RWPE2 (cell line): ENCODE data around the gene MEOX1.
"Not testable (repeated sequence)": the region's sequence is repeated elsewhere in the genome, so short reads cannot be mapped to it uniquely, and the experiment has no call there.

Source experiments
- ATAC-seq: fragments of 200-7000 bp; cut with Tn5 transposase; 3 replicates; pipeline ENCODE4 v1.9.1; 2021; ENCODE audit warnings: low read depth
- DNase-seq: peaks from one replicate; pipeline ENCODE4 v3.0.0-alpha.2; 2020; ENCODE audit warnings: low spot score
- H3K27ac ChIP-seq: fragments of 450-650 bp; 2 replicates; pipeline ENCODE4 v1.5.1; 2017; ENCODE audit warnings: mild to moderate bottlenecking; ENCODE audit not compliant: poor library complexity, severe bottlenecking
- H3K27me3 ChIP-seq: fragments of 250-450 bp; sonication (Bioruptor Pico); 2 replicates; pipeline ENCODE4 v1.5.1; 2021; ENCODE audit warnings: mild to moderate bottlenecking, moderate library complexity; ENCODE audit not compliant: insufficient read depth, poor library complexity, severe bottlenecking
- H3K36me3 ChIP-seq: fragments of 250-450 bp; sonication (Bioruptor Pico); 2 replicates; pipeline ENCODE4 v1.5.1; 2020; ENCODE audit warnings: low read depth, mild to moderate bottlenecking, moderate library complexity
- H3K4me1 ChIP-seq: fragments of 250-450 bp; sonication (Bioruptor Pico); 2 replicates; pipeline ENCODE4 v1.5.1; 2021; ENCODE audit warnings: mild to moderate bottlenecking, moderate library complexity; ENCODE audit not compliant: insufficient read depth, poor library complexity, severe bottlenecking
- H3K4me3 ChIP-seq: fragments of 250-450 bp; sonication (Bioruptor Pico); 2 replicates; pipeline ENCODE4 v1.5.1; 2021; ENCODE audit warnings: mild to moderate bottlenecking, moderate library complexity; ENCODE audit not compliant: severe bottlenecking
- H3K9me3 ChIP-seq: fragments of 250-450 bp; sonication (Bioruptor Pico); 2 replicates; pipeline ENCODE4 v1.5.1; 2021; ENCODE audit warnings: mild to moderate bottlenecking, moderate library complexity; ENCODE audit not compliant: severe bottlenecking
- TF ChIP-seq, protein P1 (sequence below): fragments of 450-650 bp; IDR thresholded peaks from one replicate; pipeline ENCODE4 v1.5.1; 2017; ENCODE audit warnings: mild to moderate bottlenecking, moderate library complexity; ENCODE audit not compliant: poor library complexity, severe bottlenecking

MEOX1 gene

DNA sequence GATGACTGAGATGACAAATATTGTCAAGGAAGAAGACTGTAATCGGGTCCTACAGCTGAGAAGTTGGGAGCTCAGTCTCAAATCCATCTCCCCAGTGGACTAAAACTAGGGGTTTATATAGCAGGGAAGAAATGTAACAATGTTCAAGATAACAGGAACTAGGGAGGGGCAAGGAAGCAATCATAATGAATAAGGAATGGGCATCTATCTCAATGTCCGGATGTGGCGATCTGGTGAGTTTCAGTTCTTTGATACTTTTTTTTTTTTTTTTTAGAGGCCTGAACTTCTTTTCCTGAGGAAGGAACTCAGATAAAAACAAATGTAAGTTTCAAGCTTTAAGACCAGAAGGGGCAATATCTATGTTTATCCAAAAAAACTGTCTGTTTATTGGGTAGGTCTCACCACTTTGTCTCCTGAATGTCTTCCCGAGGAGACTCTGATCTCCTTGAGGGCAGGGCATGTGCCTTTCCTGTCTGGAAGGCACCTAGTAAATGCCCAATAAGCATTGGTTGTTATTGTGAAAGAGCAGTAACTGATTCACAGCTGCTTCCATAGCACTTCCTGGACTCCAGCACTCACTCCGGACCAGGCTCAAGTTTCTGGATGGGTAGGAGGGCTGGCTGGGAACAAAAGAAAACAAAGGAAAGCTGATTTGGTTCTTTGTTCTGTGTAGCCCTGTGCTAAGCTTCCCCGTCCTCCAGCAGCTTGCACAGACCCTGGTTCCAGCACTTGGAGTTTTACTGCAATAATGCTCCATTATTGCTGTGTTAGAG lies 51.9 kb downstream of the MEOX1 start:
- TF ChIP-seq, protein P1, sequence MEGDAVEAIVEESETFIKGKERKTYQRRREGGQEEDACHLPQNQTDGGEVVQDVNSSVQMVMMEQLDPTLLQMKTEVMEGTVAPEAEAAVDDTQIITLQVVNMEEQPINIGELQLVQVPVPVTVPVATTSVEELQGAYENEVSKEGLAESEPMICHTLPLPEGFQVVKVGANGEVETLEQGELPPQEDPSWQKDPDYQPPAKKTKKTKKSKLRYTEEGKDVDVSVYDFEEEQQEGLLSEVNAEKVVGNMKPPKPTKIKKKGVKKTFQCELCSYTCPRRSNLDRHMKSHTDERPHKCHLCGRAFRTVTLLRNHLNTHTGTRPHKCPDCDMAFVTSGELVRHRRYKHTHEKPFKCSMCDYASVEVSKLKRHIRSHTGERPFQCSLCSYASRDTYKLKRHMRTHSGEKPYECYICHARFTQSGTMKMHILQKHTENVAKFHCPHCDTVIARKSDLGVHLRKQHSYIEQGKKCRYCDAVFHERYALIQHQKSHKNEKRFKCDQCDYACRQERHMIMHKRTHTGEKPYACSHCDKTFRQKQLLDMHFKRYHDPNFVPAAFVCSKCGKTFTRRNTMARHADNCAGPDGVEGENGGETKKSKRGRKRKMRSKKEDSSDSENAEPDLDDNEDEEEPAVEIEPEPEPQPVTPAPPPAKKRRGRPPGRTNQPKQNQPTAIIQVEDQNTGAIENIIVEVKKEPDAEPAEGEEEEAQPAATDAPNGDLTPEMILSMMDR = no peak
- Histone ChIP-seq H3K27ac (no peak overlapping the region), H3K9me3 (no peaks in the 10 kb centered on the region), H3K4me1 (peaks cover under 1% of the 10 kb centered on the region), H3K4me3 (no peak overlapping the region), H3K27me3 (no peaks in the 10 kb centered on the region), H3K36me3 (no peaks in the 10 kb centered on the region)
- DNase-seq = no peak
- ATAC-seq = no peak

DNA sequence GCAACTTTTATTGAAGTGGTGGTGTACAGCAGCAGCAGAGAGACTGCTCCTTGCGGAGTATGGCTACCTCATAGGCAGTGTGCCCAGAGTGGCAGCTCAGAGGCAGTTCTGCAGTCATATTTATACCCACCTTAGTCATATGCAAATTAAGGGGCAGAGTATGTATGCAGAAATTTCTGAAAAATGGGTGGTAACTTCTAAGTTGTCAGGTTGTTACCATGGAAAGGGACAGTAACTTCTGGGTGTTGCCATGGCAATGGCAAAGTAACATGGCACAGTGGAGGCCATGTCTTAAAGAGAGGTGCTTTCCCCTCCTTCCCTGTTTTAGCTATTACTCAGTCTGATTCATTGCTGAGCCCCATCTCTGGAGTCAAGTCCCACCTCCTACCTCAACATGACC lies 53.4 kb downstream of the MEOX1 start:
- no peak for DNase-seq
- H3K27ac ChIP-seq = no peak overlapping the region
- no peaks in the 10 kb centered on the region for H3K4me1 ChIP-seq
- no peaks in the 10 kb centered on the region for H3K27me3 ChIP-seq
- H3K4me3 ChIP-seq = no peak overlapping the region
- TF ChIP-seq, protein P1 = no peak
- no peak; the same call in 2 of the 3 replicates for ATAC-seq
- H3K9me3 ChIP-seq = no peaks in the 10 kb centered on the region
- H3K36me3 ChIP-seq = no peaks in the 10 kb centered on the region

DNA sequence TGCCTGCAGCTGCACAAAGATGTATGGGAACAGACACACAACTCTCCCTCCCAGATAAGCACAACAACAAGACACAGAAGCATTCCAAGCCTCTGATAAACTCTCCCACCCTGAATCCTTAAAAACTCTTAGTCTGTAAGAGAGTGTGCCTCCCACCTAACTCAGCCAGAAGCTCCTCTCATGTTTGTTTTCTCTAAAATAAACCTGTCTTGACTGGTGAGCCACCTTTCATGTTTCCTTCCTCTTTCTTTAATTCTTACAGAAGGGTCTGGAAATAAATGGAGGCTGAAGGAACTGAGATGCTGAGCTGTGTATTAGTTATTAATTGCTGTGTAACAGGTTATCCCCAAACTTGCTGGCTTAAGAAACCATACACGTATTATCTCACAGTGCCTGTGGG lies 57.2 kb downstream of the MEOX1 start:
- DNase-seq (no peak), ATAC-seq (no peak)
- no peak overlapping the region for H3K27ac ChIP-seq
- H3K4me1 ChIP-seq = peaks cover 7% of the 10 kb centered on the region
- H3K9me3 ChIP-seq = no peaks in the 10 kb centered on the region
- no peak overlapping the region for H3K4me3 ChIP-seq
- no peaks in the 10 kb centered on the region for H3K36me3 ChIP-seq
- TF ChIP-seq, protein P1 = no peak
- H3K27me3 ChIP-seq = no peaks in the 10 kb centered on the region

DNA sequence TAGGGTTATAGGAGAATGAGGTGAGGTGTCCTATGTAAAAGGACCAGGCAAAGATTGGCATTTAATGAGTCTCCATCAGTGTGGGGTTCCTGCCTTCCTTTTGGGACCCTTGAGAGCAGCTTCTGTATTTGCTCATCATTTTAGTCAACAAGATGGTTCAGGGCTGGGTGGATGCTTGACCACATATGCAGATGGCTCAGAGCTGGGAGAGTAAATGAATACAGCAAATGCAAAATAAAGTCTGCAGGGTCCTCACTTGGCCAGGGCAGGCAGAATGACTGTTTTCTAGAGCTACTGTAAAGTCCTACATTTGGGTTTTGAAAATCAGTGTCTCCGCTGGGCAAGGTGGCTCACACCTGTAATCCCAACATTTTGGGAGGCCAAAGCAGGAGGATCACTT lies 58.4 kb downstream of the MEOX1 start:
- Histone ChIP-seq H3K27ac (no peak overlapping the region), H3K36me3 (no peaks in the 10 kb centered on the region), H3K27me3 (no peaks in the 10 kb centered on the region), H3K4me3 (no peak overlapping the region), H3K9me3 (no peaks in the 10 kb centered on the region), H3K4me1 (peaks cover 8% of the 10 kb centered on the region)
- DNase-seq (no peak), ATAC-seq (no peak)
- TF ChIP-seq, protein P1 = no peak

DNA sequence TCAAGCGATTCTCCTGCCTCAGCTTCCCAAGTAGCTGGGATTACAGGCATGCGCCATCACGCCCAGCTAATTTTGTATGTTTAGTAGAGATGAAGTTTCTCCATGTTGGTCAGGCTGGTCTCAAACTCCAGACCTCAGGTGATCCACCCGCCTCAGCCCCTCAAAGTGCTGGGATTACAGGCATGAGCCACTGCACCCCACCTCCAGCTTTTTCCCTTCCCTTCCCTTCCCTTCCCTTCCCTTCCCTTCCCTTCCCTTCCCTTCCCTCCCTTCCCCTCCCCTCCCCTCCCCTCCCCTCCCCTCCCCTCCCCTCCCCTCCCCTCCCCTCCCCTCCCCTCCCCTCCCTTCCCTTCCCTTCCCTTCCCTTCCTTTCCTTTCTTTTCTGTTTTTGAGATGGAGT lies 59.2 kb downstream of the MEOX1 start:
- not testable (repeated sequence) for H3K27ac ChIP-seq, H3K27me3 ChIP-seq, ATAC-seq, H3K9me3 ChIP-seq, H3K4me3 ChIP-seq, H3K36me3 ChIP-seq, H3K4me1 ChIP-seq, DNase-seq
